UCSD-AML1 (cell line): ENCODE results near the gene PLPPR4.
"Not testable (repeated sequence)": the region's sequence is repeated elsewhere in the genome, so short reads cannot be mapped to it uniquely, and the experiment has no call there.

Experiments used
- DNase-seq: peaks from one replicate; lab custom pipeline; 2025; ENCODE audit not compliant: unreplicated experiment; lab: John Stamatoyannopoulos, UW

The PLPPR4 gene, protein sequence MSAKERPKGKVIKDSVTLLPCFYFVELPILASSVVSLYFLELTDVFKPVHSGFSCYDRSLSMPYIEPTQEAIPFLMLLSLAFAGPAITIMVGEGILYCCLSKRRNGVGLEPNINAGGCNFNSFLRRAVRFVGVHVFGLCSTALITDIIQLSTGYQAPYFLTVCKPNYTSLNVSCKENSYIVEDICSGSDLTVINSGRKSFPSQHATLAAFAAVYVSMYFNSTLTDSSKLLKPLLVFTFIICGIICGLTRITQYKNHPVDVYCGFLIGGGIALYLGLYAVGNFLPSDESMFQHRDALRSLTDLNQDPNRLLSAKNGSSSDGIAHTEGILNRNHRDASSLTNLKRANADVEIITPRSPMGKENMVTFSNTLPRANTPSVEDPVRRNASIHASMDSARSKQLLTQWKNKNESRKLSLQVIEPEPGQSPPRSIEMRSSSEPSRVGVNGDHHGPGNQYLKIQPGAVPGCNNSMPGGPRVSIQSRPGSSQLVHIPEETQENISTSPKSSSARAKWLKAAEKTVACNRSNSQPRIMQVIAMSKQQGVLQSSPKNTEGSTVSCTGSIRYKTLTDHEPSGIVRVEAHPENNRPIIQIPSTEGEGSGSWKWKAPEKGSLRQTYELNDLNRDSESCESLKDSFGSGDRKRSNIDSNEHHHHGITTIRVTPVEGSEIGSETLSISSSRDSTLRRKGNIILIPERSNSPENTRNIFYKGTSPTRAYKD

DNA sequence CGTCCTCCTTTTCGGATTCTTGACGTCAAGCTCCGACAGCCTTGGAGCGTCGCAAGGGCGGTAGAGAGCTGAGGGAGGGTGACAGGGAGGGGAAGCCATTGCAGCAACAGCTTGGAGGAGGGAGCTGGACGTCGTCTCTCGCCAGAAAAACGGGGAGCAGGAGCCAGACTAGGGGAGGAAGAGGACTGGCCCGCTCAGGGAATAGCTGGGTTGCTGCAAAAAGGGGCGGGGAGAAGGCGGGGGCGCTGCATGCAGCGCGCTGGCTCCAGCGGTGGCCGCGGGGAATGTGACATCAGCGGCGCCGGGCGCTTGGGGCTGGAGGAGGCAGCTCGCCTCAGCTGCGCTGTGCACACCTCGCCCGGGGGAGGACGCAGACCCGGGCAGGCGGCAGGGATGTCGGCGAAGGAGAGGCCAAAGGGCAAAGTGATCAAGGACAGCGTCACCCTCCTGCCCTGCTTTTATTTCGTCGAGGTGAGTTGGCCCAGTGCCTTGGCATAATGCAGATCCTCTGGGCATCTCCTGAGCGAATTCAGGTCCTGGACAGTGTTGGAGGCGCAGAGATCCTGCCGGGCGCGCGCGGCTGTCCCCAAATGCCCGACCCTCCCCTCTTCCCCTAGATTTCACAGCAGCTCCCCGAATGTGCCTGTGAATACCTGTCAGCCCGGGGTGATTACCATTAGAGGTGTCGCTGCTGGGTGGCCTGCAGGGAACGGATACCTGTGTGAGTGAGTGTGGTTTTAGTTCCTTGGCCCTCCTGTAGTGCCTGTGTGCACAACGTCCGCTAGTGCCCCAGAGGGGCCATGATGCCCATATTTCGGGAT lies at the start of gene PLPPR4:
PLPPR4 (plus strand) TSS at position 292 of the 821 bp plus-strand sequence; CDS start at position 394, 102 bp downstream.
- no peak for DNase-seq

GRCh38 chr1:99216956-99217355 lies 47.3 kb upstream of the PLPPR4 start:
- no peak for DNase-seq

DNA sequence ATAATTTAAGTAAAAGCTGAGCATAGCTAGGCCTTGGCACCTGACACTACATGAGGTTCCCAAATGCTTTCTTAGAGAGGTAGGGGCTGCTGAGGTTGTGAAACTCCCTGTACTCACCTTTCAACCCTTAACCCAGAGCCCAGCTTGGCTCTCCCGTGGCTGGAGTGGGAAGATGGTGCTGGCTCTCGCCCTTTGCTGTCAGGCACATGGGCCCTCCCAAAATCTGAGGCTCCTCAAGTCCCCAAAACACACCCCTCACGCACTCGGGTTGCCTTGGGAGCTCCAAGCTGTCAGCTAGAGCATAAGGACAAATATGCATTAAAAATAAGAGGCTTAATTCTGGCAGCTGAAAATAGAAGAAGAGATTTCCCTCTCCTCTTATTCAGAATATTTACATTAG lies 46.7 kb upstream of the PLPPR4 start:
- no peak for DNase-seq

DNA sequence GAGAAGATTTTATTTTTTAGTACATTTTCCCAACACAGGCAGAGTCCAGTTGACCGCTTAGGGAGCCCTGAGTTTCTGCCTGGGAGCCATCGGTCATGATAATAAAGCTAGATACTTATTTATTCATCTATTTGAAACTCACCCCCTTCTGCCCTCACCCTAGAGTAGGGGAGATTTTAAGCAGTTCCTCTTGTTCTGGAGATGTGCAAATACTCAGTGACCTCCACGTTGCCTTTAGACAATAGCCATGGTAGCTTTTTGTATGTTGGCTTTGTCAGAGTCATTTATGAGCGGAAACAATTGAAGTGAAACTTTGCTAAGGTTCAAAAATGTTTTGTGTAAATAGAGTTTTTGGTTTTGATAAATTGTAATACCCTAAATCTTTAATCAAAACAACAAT lies 45.7 kb upstream of the PLPPR4 start:
- DNase-seq: no peak

- no peak for DNase-seq
These were observed 45.3 kb upstream of the PLPPR4 start for GRCh38 chr1:99218999-99219398.

GRCh38 chr1:99227056-99227897 lies 37.0 kb upstream of the PLPPR4 start:
- DNase-seq: no peak

GRCh38 chr1:99228153-99228552 lies 36.1 kb upstream of the PLPPR4 start:
- DNase-seq: no peak

DNA sequence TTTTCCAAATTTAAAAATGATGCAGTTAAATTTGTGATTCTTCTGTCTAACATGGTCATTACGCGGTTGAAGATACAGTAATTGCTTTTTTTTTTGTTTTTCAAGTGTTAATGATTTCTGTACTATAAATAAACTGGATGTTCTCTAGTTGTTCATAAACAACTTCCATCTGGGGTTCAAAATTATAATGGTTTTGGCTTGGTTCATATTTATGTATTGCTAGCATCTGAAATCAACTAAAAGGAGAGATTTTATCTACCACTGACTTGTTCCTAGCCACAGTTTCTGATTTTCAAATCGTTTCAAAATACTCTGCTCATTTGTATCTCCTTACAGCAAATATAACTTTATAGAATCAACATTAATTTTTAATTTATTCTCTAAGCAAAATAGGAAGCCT lies 35.2 kb upstream of the PLPPR4 start:
- no peak for DNase-seq

DNA sequence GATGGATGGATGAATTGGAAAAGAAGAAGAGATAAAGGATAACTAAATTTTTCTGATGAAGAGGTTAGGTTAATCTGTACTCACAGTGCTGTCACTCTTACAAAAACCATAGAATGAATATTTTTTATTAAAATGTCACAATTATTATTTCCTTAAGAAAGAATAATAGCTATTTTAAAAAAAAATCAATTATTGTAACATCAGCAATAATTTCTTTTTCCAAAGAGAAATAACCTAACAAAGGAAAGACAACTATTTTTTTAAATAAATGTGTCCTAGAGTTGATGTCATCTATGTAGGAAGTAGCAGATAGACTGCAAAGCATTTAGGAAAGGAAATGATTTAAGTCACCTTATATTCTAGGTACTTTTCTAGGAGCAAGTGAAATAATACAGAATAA lies 33.6 kb upstream of the PLPPR4 start:
- DNase-seq: no peak

GRCh38 chr1:99232172-99232571 lies 32.1 kb upstream of the PLPPR4 start:
- DNase-seq: no peak

GRCh38 chr1:99233446-99233845 lies 30.8 kb upstream of the PLPPR4 start:
- DNase-seq: no peak

DNA sequence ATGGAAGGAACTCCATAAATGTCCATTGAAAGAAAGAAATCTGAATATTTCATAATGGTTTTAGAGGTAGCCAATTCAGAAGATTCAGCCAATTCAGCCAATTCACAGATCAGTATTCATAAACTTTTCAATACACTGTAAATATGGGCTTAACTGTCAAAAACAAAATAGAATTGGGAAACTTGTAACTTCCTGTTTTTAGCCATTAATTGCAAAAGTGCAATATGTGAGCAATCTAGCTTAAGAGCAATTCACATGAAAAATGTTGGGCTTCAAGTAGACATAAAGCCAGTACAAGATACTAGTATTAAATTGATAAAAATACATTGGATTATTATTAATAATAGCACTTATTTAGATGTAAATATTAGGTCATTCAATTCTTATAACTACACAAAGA lies 27.5 kb upstream of the PLPPR4 start:
- no peak for DNase-seq

GRCh38 chr1:99239690-99240089 lies 24.6 kb upstream of the PLPPR4 start:
- no peak for DNase-seq

- no peak for DNase-seq
These were observed 23.7 kb upstream of the PLPPR4 start for GRCh38 chr1:99240621-99241020.

- no peak for DNase-seq
These were observed 18.1 kb upstream of the PLPPR4 start for GRCh38 chr1:99246152-99246551.

GRCh38 chr1:99247199-99247598 lies 17.1 kb upstream of the PLPPR4 start:
- DNase-seq: no peak

GRCh38 chr1:99250728-99251127 lies 13.6 kb upstream of the PLPPR4 start:
- DNase-seq: no peak

- DNase-seq: no peak
These were observed 13.0 kb upstream of the PLPPR4 start for GRCh38 chr1:99251308-99251707.

DNA sequence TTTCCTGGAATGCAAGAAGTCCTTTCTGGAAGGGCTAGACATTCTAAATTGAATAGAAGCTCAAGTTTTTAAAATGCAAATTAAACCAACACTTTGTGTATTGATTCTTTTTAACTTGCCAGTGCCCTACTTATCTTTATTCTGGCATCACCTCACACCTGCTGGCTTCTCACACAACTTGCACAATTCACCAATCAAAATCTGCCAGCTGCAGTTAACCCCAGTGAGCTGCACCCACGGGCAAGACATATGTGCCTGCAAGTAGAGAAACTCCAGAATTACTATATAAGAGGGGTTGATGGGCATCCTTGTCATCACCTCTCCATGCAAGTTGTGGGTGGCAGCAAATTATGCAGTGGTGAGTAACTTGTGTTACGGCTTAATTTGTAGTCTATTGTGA lies 11.7 kb upstream of the PLPPR4 start:
- no peak for DNase-seq

DNA sequence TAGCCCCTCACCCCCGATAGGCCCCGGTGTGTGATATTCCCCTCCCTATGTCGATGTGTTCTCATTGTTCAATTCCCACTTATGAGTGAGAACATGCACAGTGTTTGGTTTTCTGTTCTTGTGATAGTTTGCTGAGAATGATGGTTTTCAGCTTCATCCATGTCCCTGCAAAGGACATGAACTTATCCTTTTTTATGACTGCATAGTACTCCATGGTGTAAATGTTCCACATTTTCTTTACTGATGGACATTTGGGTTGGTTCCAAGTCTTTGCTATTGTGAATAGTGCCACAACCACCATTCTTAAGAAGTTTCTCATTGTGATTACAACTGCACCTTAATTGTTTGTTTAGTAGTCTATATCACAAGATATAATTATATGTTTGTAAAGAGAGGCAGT lies 3.9 kb upstream of the PLPPR4 start:
- not testable (repeated sequence) for DNase-seq

DNA sequence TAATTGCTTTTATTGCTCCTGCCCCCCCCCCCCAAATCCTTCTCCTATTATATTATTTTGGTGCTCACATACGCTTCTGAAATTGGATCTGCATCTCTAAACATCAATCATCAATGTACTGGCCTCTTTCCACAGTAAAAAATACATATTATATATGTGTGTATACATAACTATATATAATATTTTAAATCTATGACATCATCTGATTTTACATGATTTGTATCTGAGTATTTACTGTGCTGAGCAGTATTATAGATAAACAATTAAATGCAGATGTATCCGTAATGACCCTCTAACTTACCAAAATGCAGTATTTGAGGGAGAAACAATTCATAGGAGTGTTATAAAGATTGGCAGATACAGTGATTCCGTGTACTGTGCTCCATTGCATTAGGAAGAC lies 832 bp downstream of the PLPPR4 start:
- DNase-seq: no peak
